AG04449 (cell line): ENCODE measurements around the gene NABP2.

Experiments used
- CTCF ChIA-PET: fragments of 350-600 bp; formaldehyde crosslinking; extraction: SDS; loops from one replicate; lab custom pipeline; 2021; ENCODE audit warnings: antibody characterized with exemption; lab: Yijun Ruan, JAX
- POLR2A ChIA-PET: fragments of 400-600, 350-600 bp; formaldehyde crosslinking; extraction: SDS; loops from one replicate; lab custom pipeline; 2020; ENCODE audit warnings: antibody characterized with exemption, inconsistent platforms; lab: Yijun Ruan, JAX
- DNase-seq: peaks from one replicate; pipeline ENCODE4 v3.0.0-alpha.2; 2010; ENCODE audit warnings: low read depth, low spot score
- H3K4me3 ChIP-seq: 2 replicates; pipeline ENCODE4 v1.5.1; 2011; ENCODE audit warnings: low read depth, mild to moderate bottlenecking, control low read depth, low read length
- TF ChIP-seq, protein P1 (sequence below): IDR thresholded peaks from one replicate; pipeline ENCODE4 v1.5.1; 2011; ENCODE audit warnings: mild to moderate bottlenecking, moderate library complexity, low read length, control low read depth, inconsistent platforms; ENCODE audit not compliant: insufficient read depth; ENCODE audit errors: missing control alignments

Gene NABP2

DNA sequence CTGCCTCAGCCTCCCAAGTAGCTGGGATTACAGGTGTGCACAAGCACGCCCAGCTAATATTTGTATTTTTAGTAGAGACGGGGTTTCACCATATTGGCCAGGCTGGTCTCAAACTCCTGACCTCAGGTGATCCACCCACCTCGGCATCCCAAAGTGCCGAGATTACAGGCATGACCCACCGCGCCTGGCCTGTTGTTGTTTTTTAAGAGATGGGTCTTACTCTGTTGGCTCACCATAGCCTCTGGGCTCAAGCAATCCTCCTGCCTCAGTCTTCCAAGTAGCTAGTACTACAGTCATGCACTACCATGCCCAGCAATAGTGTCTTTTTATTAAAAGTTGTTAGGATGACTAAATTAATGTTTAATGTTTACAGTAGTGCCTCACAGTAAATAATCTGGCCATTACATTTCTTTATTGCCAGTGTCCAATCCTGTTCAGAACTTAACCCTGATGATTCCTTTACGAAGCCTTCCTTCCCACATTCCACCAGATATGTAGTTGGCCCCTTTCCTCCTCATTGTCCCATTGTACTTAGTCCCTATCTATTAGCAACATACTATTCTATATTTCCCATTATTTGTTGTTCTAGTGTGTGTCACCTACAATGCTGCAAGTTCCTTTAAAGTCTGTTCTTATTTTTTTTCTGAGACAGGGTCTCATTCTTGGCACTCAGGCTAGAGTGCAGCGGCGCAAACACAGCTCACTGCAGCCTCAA, 26.1 kb upstream of the NABP2 start:
- TF ChIP-seq, protein P1, sequence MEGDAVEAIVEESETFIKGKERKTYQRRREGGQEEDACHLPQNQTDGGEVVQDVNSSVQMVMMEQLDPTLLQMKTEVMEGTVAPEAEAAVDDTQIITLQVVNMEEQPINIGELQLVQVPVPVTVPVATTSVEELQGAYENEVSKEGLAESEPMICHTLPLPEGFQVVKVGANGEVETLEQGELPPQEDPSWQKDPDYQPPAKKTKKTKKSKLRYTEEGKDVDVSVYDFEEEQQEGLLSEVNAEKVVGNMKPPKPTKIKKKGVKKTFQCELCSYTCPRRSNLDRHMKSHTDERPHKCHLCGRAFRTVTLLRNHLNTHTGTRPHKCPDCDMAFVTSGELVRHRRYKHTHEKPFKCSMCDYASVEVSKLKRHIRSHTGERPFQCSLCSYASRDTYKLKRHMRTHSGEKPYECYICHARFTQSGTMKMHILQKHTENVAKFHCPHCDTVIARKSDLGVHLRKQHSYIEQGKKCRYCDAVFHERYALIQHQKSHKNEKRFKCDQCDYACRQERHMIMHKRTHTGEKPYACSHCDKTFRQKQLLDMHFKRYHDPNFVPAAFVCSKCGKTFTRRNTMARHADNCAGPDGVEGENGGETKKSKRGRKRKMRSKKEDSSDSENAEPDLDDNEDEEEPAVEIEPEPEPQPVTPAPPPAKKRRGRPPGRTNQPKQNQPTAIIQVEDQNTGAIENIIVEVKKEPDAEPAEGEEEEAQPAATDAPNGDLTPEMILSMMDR: no peak
- no peak for DNase-seq
- CTCF ChIA-PET: interaction anchor here (0.6 to 5.6 kb wide), 5 partner anchors 8 to 112 kb away, joined by 3 to 58 read pairs (median 16); partner anchors contain the start of genes ANKRD52, RNF41 and SMARCC2
- POLR2A ChIA-PET: interaction anchor here (1.5 to 3.1 kb wide), 3 partner anchors 8 to 23 kb away, joined by 5 to 49 read pairs (median 7); partner anchors contain the start of genes RNF41 and SMARCC2
- no peak overlapping the region for H3K4me3 ChIP-seq

DNA sequence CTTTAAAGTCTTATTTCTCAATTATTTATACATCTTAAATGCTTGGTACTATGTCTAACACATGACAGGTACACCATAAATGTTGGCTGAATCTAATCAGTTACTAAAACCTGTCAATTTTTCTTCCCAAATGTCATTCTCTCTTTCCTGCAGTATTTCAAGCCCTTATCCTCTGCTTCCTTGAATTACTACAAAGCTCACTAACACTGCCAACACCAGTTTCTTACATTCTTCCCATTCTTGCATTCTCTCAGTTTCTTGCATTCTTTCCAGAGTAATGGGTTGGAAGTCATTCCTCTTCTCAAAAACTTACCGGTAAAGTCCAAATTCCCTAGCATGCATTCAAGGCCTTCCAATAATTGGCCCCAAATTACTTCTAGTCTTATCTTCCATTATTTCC, 25.3 kb upstream of the NABP2 start:
- no peak overlapping the region for H3K4me3 ChIP-seq
- CTCF ChIA-PET: interaction anchor here (3.3 to 5.6 kb wide), 3 partner anchors 9 to 24 kb away, joined by 16 to 29 read pairs (median 24); partner anchors contain the start of genes RNF41 and SMARCC2
- TF ChIP-seq, protein P1: no peak
- DNase-seq: no peak
- POLR2A ChIA-PET: interaction anchor here (2.3 to 3.1 kb wide), 2 partner anchors 9 to 23 kb away, joined by 7 to 49 read pairs; partner anchors contain the start of genes RNF41 and SMARCC2

DNA sequence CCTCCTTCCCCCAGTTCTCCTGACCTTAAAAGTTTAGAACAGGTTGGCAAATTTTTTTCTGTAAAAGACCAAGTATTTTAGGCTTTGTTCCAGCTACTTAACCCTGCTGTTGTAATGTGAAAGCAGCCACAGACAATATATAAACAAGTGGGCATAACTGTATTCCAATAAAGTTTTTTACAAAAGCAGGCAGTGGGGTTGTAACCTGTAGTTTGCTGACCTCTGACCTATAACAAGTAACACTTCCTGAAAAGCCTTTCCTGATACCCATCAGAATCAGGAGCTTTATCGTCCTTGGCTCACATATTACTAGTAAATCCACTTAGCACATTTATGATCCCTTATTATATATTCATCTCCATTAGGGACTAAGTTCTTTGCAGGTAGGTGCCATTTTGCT, 21.8 kb upstream of the NABP2 start:
- ChIA-PET CTCF (interaction anchor here (1.1 to 5.6 kb wide), 8 partner anchors 9 to 463 kb away, joined by 4 to 29 read pairs (median 5); partner anchors contain the start of genes ANKRD52, RNF41 and SMARCC2), POLR2A (interaction anchor here (2.4 kb wide), 1 partner anchor 19 kb away, joined by 16 read pairs; the partner anchor contains the start of gene RNF41)
- no peak for DNase-seq
- no peak overlapping the region for H3K4me3 ChIP-seq
- TF ChIP-seq, protein P1: no peak

DNA sequence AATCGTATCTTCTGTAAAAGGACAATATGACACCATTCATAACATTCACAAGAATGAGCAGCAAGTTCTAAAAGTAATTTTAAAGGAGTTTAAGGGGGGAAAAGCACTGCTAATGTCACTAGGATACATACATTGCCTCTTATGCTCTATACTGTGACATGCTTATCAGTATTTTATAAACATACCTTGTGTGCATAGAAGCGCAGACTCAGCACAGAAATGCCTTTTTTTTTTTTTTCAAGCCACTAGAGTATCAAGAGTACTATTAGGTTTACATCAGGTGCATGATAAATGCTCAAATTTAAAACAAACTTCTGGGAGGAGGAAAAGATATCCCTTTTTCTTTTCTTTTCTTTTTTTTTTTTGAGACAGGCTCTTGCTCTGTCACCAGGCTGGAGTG, 21.3 kb upstream of the NABP2 start:
- ChIA-PET CTCF (interaction anchor here (1.1 to 5.6 kb wide), 7 partner anchors 9 to 55 kb away, joined by 4 to 29 read pairs (median 5); partner anchors contain the start of genes ANKRD52, RNF41 and SMARCC2), POLR2A (interaction anchor here (2.4 kb wide), 1 partner anchor 19 kb away, joined by 16 read pairs; the partner anchor contains the start of gene RNF41)
- no peak overlapping the region for H3K4me3 ChIP-seq
- DNase-seq: no peak
- TF ChIP-seq, protein P1: no peak

DNA sequence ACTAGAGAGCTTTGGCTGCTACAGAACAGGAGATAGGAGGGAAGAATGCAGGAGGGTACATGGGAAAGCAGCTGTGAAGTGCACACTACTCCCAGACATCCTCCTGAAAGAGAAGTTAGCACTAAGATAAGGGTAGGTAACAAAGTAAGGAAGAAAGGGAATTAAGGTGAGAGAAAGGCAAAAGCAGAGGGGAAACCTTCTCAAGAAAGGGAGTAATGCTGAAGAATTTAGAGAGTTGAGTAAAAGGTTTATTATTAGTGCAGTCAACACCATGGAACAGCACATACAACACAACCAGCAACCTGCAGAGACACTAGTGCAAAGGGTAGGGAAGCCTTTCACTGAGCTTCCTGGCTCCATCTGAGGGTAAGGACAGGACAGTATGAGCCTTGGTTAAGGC, 19.9 kb upstream of the NABP2 start:
- POLR2A ChIA-PET: interaction anchor here (1.7 kb wide), 1 partner anchor 17 kb away, joined by 7 read pairs; the partner anchor contains the start of gene RNF41
- DNase-seq: no peak
- TF ChIP-seq, protein P1: no peak
- CTCF ChIA-PET: interaction anchor here (1.5 to 6.6 kb wide), 8 partner anchors 10 to 259 kb away, joined by 3 to 74 read pairs (median 6); partner anchors contain the start of genes RNF41 and SMARCC2
- no peak overlapping the region for H3K4me3 ChIP-seq

DNA sequence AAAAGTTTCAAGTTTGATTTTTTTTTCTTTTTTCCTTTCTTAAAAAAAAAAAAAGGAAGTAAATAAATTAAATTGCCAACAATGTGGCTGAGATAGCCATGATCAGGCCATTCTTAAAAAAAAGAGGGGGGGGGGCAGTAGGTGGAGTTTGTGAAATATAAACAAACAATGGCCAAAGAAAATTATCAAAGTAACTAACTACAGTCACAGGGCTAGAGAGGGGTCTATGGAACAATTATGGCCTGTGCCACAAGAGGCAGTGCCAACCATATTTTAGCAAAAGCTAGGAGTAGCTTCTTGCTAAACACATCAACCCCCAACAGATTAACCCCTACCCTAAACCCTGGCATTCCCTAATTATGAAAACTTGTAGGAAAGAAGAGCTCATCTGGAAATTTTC, 18.7 kb upstream of the NABP2 start:
- POLR2A ChIA-PET: interaction anchor here (1.7 kb wide), 1 partner anchor 16 kb away, joined by 7 read pairs; the partner anchor contains the start of gene RNF41
- no peak for DNase-seq

More for the DNA sequence above, 18.7 kb upstream of the NABP2 start:
- TF ChIP-seq, protein P1: no peak
- H3K4me3 ChIP-seq: no peak overlapping the region
- CTCF ChIA-PET: interaction anchor here (1.5 to 6.6 kb wide), 9 partner anchors 9 to 258 kb away, joined by 3 to 74 read pairs (median 8); partner anchors contain the start of genes RNF41 and SMARCC2
